ENCODE data around the gene DMWD.
"Not testable (repeated sequence)": the region's sequence is repeated elsewhere in the genome, so short reads cannot be mapped to it uniquely, and the experiment has no call there.

DNA sequence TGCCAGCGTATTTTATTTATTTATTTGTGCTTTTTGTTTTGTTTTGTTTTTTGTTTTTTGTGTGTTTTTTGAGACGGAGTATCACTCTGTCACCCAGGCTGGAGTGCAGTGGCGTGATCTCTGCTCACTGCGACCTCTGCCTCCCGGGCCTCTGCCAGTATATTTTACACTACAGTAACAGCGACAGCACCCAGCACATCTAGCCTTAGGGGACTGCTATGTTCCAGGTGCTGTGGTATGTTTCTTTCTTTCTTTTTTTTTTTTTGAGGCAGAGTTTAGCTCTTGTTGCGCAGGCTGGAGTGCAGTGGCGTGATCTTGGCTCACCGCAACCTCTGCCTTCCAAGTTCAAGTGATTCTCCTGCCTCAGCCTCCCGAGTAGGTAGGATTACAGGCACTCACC lies 41.2 kb downstream of the DMWD start:
- TF ChIP-seq, protein P1, sequence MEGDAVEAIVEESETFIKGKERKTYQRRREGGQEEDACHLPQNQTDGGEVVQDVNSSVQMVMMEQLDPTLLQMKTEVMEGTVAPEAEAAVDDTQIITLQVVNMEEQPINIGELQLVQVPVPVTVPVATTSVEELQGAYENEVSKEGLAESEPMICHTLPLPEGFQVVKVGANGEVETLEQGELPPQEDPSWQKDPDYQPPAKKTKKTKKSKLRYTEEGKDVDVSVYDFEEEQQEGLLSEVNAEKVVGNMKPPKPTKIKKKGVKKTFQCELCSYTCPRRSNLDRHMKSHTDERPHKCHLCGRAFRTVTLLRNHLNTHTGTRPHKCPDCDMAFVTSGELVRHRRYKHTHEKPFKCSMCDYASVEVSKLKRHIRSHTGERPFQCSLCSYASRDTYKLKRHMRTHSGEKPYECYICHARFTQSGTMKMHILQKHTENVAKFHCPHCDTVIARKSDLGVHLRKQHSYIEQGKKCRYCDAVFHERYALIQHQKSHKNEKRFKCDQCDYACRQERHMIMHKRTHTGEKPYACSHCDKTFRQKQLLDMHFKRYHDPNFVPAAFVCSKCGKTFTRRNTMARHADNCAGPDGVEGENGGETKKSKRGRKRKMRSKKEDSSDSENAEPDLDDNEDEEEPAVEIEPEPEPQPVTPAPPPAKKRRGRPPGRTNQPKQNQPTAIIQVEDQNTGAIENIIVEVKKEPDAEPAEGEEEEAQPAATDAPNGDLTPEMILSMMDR (IDR thresholded peaks at IDR 0.05): not testable (repeated sequence)
- not testable (repeated sequence) for TF ChIP-seq POLR2A (IDR thresholded peaks at IDR 0.05)

All from uterus (tissue), 2 donors.